Right atrium auricular region (tissue), 2 donors: ENCODE measurements around the gene SEBOX. TPM values are rescaled to one million over a fixed set of nuclear protein-coding genes. Genes with fewer than 3 reads are reported as not detected.

Experiments used
- DNase-seq: peaks from one replicate; pipeline ENCODE4 v3.0.0-alpha.2; 2019; ENCODE audit warnings: low spot score
- H3K27ac ChIP-seq, 2 donors: fragments of 200-600 bp; sonication (generic); 1 replicate in 1 of 2; 2 replicates in 1 of 2; pipeline ENCODE4 v1.5.1; 2016 to 2019
- H3K27me3 ChIP-seq, 2 donors: fragments of 200-600 bp; sonication (generic); one replicate each; pipeline versions ENCODE4 v1.5.1 to v1.6.0; 2017 to 2019
- H3K36me3 ChIP-seq: fragments of 200-600 bp; sonication (generic); one replicate; pipeline ENCODE4 v1.5.1; 2016
- H3K4me1 ChIP-seq, 2 donors: fragments of 200-600 bp; sonication (generic); one replicate each; pipeline versions ENCODE4 v1.5.1 to v1.6.0; 2017 to 2019
- H3K4me3 ChIP-seq, 2 donors: fragments of 200-600 bp; sonication (generic); 1 replicate in 1 of 2; 2 replicates in 1 of 2; pipeline ENCODE4 v1.5.1; 2017 to 2019; ENCODE audit warnings: mild to moderate bottlenecking in 1 of 2, moderate library complexity in 1 of 2
- H3K9me3 ChIP-seq, 2 donors: fragments of 200-600 bp; sonication (generic); one replicate each; pipeline ENCODE4 v1.5.1; 2019
- total RNA-seq, 2 donors: library from RNA; depleted of rRNA; stranded (reverse); fragments of >200 nt; gene quantifications; one replicate each; pipeline ENCODE4 v1.1.0, GENCODE V29; 2016
- TF ChIP-seq, protein P1 (sequence below), 2 donors: fragments of 200-600 bp; sonication (generic); IDR thresholded peaks; one replicate each; pipeline ENCODE4 v1.5.1; 2019; ENCODE audit warnings: antibody characterized with exemption in 2 of 2

The SEBOX gene
- total RNA-seq, 2 donors from 2014 or later: not detected

DNA sequence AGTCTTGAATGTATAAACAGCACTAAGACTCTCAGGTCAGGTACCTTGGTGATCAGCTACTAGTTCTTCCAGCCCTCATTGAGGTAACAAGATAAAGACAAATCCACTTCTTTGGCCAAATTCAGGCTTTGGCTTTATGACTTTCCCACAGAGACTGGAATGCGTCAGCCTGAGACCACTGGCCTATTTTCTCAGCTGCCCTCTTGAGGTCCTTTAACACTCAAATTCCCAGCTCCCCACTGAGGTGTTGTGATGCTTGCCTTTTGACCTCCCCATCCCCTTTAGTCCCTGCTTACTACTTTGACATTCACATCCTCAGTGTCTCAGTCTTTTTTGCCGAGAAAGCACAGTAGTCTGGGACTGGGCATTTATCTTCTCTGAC, 18.8 kb downstream of the SEBOX start:
- Histone ChIP-seq H3K36me3 (peaks cover 90% of the 10 kb centered on the region), H3K9me3 (no peaks in the 10 kb centered on the region), H3K4me3 (no peak overlapping the region), H3K27ac (peak overlapping the region; percentile 38 to 62), H3K27me3 (no peaks in the 10 kb centered on the region), H3K4me1 (peaks cover 0 to 35% of the 10 kb centered on the region in 2 donors)
- DNase-seq: no peak
- TF ChIP-seq, protein P1, sequence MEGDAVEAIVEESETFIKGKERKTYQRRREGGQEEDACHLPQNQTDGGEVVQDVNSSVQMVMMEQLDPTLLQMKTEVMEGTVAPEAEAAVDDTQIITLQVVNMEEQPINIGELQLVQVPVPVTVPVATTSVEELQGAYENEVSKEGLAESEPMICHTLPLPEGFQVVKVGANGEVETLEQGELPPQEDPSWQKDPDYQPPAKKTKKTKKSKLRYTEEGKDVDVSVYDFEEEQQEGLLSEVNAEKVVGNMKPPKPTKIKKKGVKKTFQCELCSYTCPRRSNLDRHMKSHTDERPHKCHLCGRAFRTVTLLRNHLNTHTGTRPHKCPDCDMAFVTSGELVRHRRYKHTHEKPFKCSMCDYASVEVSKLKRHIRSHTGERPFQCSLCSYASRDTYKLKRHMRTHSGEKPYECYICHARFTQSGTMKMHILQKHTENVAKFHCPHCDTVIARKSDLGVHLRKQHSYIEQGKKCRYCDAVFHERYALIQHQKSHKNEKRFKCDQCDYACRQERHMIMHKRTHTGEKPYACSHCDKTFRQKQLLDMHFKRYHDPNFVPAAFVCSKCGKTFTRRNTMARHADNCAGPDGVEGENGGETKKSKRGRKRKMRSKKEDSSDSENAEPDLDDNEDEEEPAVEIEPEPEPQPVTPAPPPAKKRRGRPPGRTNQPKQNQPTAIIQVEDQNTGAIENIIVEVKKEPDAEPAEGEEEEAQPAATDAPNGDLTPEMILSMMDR (IDR thresholded peaks at IDR 0.05): no peak

- no peak for DNase-seq
- peaks cover 0 to 35% of the 10 kb centered on the region in 2 donors for H3K4me1 ChIP-seq
- no peaks in the 10 kb centered on the region for H3K9me3 ChIP-seq
- peaks cover 90% of the 10 kb centered on the region for H3K36me3 ChIP-seq
- no peak overlapping the region for H3K4me3 ChIP-seq
- H3K27ac ChIP-seq: peak overlapping the region; percentile 38 to 62
- no peaks in the 10 kb centered on the region for H3K27me3 ChIP-seq
- TF ChIP-seq, protein P1 (IDR thresholded peaks at IDR 0.05): no peak
Measured at GRCh38 chr17:28345419-28346198, 19.4 kb downstream of the SEBOX start.

DNA sequence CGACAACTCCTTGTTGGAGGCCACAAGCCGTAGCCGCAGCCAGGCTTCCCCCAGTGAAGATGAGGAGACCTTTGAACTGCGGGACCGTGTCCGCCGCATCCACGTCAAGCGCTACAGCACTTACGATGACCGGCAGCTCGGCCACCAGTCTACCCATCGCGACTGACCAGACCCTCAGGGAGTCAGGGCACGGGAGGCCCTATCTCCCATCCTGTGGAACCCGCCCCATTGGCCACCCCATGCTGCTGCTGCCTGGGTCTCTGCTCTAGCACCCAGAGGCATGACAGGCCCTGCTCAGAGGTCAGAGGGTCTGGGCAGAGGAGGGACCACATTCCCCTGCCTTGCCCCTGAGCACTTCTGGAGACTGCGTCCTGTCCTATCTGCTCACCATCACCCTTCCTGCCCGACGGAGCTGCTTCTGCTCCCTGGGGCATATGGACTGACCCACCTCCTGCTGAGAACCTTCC, 20.5 kb downstream of the SEBOX start:
- Histone ChIP-seq H3K27me3 (no peaks in the 10 kb centered on the region), H3K27ac (no peak overlapping the region), H3K4me1 (peaks cover 0 to 42% of the 10 kb centered on the region in 2 donors), H3K4me3 (no peak overlapping the region), H3K9me3 (no peaks in the 10 kb centered on the region), H3K36me3 (peaks cover 91% of the 10 kb centered on the region)
- TF ChIP-seq, protein P1 (IDR thresholded peaks at IDR 0.05): no peak
- no peak for DNase-seq

GRCh38 chr17:28344011-28344410, 21.0 kb downstream of the SEBOX start:
- Histone ChIP-seq H3K36me3 (peaks cover 93% of the 10 kb centered on the region), H3K4me1 (peaks cover 0 to 46% of the 10 kb centered on the region in 2 donors), H3K4me3 (no peak overlapping the region), H3K27me3 (no peaks in the 10 kb centered on the region), H3K9me3 (no peaks in the 10 kb centered on the region), H3K27ac (no peak overlapping the region)
- DNase-seq: no peak
- TF ChIP-seq, protein P1 (IDR thresholded peaks at IDR 0.05): no peak

GRCh38 chr17:28343491-28343932, 21.5 kb downstream of the SEBOX start:
- Histone ChIP-seq H3K9me3 (no peaks in the 10 kb centered on the region), H3K4me1 (peaks cover 0 to 50% of the 10 kb centered on the region in 2 donors), H3K27me3 (no peaks in the 10 kb centered on the region), H3K4me3 (no peak overlapping the region), H3K36me3 (peaks cover 88% of the 10 kb centered on the region), H3K27ac (no peak overlapping the region)
- TF ChIP-seq, protein P1 (IDR thresholded peaks at IDR 0.05): no peak
- DNase-seq: no peak
